ENCODE results near the gene GATAD2B.

DNA sequence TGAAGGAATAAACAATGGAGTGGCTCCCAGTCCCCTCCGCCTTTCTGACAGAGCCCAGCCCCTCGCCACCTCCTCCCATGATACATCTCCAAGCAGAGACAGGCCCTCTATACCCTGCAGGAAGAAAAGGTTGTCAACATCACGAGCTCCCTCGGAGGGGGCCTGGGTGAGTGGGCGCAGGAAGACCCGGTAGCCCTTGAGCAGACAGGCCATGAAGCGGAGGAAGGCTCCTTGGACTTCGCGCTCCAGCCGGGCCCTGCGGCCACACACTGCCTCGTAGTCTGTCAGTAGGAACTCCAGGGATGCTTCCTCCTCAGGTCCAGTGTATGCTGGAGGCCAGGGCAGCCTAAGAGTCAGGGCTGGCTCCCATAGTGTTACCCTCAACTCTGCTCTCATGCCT is 16.7 kb upstream of the GATAD2B start:
- TF ChIP-seq EZH2 (IDR thresholded peaks at IDR 0.05; ENCODE audit: borderline replicate concordance, low read length) = no peak
- TF ChIP-seq, protein P1, sequence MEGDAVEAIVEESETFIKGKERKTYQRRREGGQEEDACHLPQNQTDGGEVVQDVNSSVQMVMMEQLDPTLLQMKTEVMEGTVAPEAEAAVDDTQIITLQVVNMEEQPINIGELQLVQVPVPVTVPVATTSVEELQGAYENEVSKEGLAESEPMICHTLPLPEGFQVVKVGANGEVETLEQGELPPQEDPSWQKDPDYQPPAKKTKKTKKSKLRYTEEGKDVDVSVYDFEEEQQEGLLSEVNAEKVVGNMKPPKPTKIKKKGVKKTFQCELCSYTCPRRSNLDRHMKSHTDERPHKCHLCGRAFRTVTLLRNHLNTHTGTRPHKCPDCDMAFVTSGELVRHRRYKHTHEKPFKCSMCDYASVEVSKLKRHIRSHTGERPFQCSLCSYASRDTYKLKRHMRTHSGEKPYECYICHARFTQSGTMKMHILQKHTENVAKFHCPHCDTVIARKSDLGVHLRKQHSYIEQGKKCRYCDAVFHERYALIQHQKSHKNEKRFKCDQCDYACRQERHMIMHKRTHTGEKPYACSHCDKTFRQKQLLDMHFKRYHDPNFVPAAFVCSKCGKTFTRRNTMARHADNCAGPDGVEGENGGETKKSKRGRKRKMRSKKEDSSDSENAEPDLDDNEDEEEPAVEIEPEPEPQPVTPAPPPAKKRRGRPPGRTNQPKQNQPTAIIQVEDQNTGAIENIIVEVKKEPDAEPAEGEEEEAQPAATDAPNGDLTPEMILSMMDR (IDR thresholded peaks at IDR 0.05; ENCODE audit: low read length) = no peak

All from OCI-LY1 (cell line).